IPS-15b (cell line): ENCODE data around the gene GJD3.

Experiments used
- H3K27me3 ChIP-seq: one replicate; pipeline ENCODE4 v1.6.1; 2013; ENCODE audit warnings: low read length; ENCODE audit not compliant: control insufficient read depth, insufficient read depth
- H3K36me3 ChIP-seq: one replicate; pipeline ENCODE4 v1.6.1; 2013; ENCODE audit warnings: low read length; ENCODE audit not compliant: control insufficient read depth, insufficient read depth
- H3K4me1 ChIP-seq: one replicate; pipeline ENCODE4 v1.6.1; 2013; ENCODE audit warnings: mild to moderate bottlenecking, low read length; ENCODE audit not compliant: control insufficient read depth, insufficient read depth
- H3K4me3 ChIP-seq: one replicate; pipeline ENCODE4 v1.5.1; 2013; ENCODE audit warnings: low read depth, low read length
- H3K9ac ChIP-seq: one replicate; pipeline ENCODE4 v1.6.1; 2013; ENCODE audit warnings: low read depth, mild to moderate bottlenecking, low read length
- H3K9me3 ChIP-seq: one replicate; pipeline ENCODE4 v1.6.1; 2013; ENCODE audit warnings: mild to moderate bottlenecking, low read length; ENCODE audit not compliant: control insufficient read depth, insufficient read depth

The GJD3 gene

GRCh38 chr17:40356990-40357881 lies 7.3 kb downstream of the GJD3 start:
- Histone ChIP-seq H3K9me3 (no peaks in the 10 kb centered on the region), H3K4me1 (peaks cover 5% of the 10 kb centered on the region), H3K9ac (no peak overlapping the region), H3K27me3 (peaks cover 28% of the 10 kb centered on the region), H3K4me3 (no peak overlapping the region), H3K36me3 (peaks cover 5% of the 10 kb centered on the region)

- Histone ChIP-seq H3K4me3 (no peak overlapping the region), H3K36me3 (peaks cover 8% of the 10 kb centered on the region), H3K4me1 (peaks cover 7% of the 10 kb centered on the region), H3K9ac (no peak overlapping the region), H3K27me3 (peaks cover 27% of the 10 kb centered on the region), H3K9me3 (no peaks in the 10 kb centered on the region)
Measured at GRCh38 chr17:40355804-40356758, 8.5 kb downstream of the GJD3 start.

- no peaks in the 10 kb centered on the region for H3K9me3 ChIP-seq
- peaks cover 10% of the 10 kb centered on the region for H3K4me1 ChIP-seq
- H3K36me3 ChIP-seq: peaks cover 8% of the 10 kb centered on the region
- no peak overlapping the region for H3K9ac ChIP-seq
- H3K27me3 ChIP-seq: peaks cover 24% of the 10 kb centered on the region
- H3K4me3 ChIP-seq: no peak overlapping the region
Measured at GRCh38 chr17:40355123-40355803, 9.3 kb downstream of the GJD3 start.

- peaks cover 11% of the 10 kb centered on the region for H3K4me1 ChIP-seq
- H3K27me3 ChIP-seq: peaks cover 27% of the 10 kb centered on the region
- peaks cover 8% of the 10 kb centered on the region for H3K36me3 ChIP-seq
- no peak overlapping the region for H3K4me3 ChIP-seq
- H3K9me3 ChIP-seq: no peaks in the 10 kb centered on the region
- H3K9ac ChIP-seq: no peak overlapping the region
Measured at GRCh38 chr17:40354221-40355122, 10.1 kb downstream of the GJD3 start.

GRCh38 chr17:40352779-40353394 lies 11.7 kb downstream of the GJD3 start:
- H3K27me3 ChIP-seq: peaks cover 43% of the 10 kb centered on the region
- H3K36me3 ChIP-seq: peaks cover 8% of the 10 kb centered on the region
- H3K4me1 ChIP-seq: peaks cover 15% of the 10 kb centered on the region
- H3K4me3 ChIP-seq: no peak overlapping the region
- no peaks in the 10 kb centered on the region for H3K9me3 ChIP-seq
- H3K9ac ChIP-seq: no peak overlapping the region

- no peak overlapping the region for H3K4me3 ChIP-seq
- peaks cover 18% of the 10 kb centered on the region for H3K4me1 ChIP-seq
- H3K9ac ChIP-seq: no peak overlapping the region
- H3K27me3 ChIP-seq: peaks cover 47% of the 10 kb centered on the region
- peaks cover 8% of the 10 kb centered on the region for H3K36me3 ChIP-seq
- no peaks in the 10 kb centered on the region for H3K9me3 ChIP-seq
Measured at GRCh38 chr17:40352237-40352778, 12.2 kb downstream of the GJD3 start.

GRCh38 chr17:40351359-40352236 lies 12.9 kb downstream of the GJD3 start:
- no peak overlapping the region for H3K9ac ChIP-seq
- no peaks in the 10 kb centered on the region for H3K9me3 ChIP-seq
- H3K36me3 ChIP-seq: peaks cover 8% of the 10 kb centered on the region
- H3K27me3 ChIP-seq: peaks cover 54% of the 10 kb centered on the region
- peaks cover 25% of the 10 kb centered on the region for H3K4me1 ChIP-seq
- no peak overlapping the region for H3K4me3 ChIP-seq

- Histone ChIP-seq H3K4me1 (peaks cover 31% of the 10 kb centered on the region), H3K36me3 (peaks cover 8% of the 10 kb centered on the region), H3K4me3 (no peak overlapping the region)
Measured at GRCh38 chr17:40350689-40351358, 13.7 kb downstream of the GJD3 start.

GRCh38 chr17:40349895-40350688 lies 14.4 kb downstream of the GJD3 start:
- Histone ChIP-seq H3K4me1 (peaks cover 31% of the 10 kb centered on the region), H3K36me3 (peaks cover 6% of the 10 kb centered on the region), H3K9me3 (no peaks in the 10 kb centered on the region), H3K27me3 (peaks cover 65% of the 10 kb centered on the region), H3K4me3 (no peak overlapping the region), H3K9ac (no peak overlapping the region)

More at GRCh38 chr17:40350689-40351358, 13.7 kb downstream of the GJD3 start:
- Histone ChIP-seq H3K27me3 (peaks cover 59% of the 10 kb centered on the region), H3K9ac (no peak overlapping the region), H3K9me3 (no peaks in the 10 kb centered on the region)
